ENCODE measurements around the gene EVL.

- TF ChIP-seq, protein P1, sequence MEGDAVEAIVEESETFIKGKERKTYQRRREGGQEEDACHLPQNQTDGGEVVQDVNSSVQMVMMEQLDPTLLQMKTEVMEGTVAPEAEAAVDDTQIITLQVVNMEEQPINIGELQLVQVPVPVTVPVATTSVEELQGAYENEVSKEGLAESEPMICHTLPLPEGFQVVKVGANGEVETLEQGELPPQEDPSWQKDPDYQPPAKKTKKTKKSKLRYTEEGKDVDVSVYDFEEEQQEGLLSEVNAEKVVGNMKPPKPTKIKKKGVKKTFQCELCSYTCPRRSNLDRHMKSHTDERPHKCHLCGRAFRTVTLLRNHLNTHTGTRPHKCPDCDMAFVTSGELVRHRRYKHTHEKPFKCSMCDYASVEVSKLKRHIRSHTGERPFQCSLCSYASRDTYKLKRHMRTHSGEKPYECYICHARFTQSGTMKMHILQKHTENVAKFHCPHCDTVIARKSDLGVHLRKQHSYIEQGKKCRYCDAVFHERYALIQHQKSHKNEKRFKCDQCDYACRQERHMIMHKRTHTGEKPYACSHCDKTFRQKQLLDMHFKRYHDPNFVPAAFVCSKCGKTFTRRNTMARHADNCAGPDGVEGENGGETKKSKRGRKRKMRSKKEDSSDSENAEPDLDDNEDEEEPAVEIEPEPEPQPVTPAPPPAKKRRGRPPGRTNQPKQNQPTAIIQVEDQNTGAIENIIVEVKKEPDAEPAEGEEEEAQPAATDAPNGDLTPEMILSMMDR (conservative IDR thresholded peaks at IDR 0.05; ENCODE audit: low read length) = no peak
- TF ChIP-seq EZH2phosphoT487 (IDR thresholded peaks at IDR 0.05; ENCODE audit: borderline replicate concordance, low read depth, low read length) = no peak
Observed at GRCh38 chr14:100088226-100088625, 23.0 kb downstream of the EVL start.
